ENCODE data around the gene LAMC2.

LAMC2 gene

GRCh38 chr1:183214021-183214970 lies 28.2 kb downstream of the LAMC2 start:
- no peak for DNase-seq (ENCODE audit: low read depth)

DNA sequence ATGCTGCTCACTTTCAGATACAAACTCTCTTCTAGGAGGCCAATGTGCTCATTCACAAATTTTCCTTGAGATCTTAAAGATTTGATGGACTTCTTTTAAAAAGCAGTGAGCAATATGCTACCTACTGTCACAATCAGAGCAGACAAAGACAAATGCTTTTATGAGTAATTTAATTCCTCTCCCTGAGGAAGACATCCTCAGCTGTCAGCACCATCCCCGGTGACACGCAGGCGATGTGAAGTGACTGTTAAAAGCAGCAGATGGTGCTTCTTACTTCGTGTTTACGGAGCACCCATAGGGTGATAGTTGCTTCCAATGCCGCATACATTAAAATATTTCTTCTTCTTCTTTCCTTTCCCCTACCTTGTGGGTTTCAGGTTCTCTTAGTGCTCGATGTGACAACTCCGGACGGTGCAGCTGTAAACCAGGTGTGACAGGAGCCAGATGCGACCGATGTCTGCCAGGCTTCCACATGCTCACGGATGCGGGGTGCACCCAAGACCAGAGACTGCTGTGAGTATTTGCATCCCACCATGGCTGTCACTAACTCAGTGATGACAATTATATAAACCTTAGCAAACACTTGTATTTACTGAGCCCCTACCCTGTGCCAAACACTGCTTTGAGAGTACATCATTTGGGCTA lies 29.1 kb downstream of the LAMC2 start:
- no peak for DNase-seq (ENCODE audit: low read depth)

GRCh38 chr1:183215936-183216335 lies 29.9 kb downstream of the LAMC2 start:
- no peak for DNase-seq (ENCODE audit: low read depth)

- DNase-seq (ENCODE audit: low read depth): no peak
These were observed 32.1 kb downstream of the LAMC2 start for GRCh38 chr1:183218027-183218618.

DNA sequence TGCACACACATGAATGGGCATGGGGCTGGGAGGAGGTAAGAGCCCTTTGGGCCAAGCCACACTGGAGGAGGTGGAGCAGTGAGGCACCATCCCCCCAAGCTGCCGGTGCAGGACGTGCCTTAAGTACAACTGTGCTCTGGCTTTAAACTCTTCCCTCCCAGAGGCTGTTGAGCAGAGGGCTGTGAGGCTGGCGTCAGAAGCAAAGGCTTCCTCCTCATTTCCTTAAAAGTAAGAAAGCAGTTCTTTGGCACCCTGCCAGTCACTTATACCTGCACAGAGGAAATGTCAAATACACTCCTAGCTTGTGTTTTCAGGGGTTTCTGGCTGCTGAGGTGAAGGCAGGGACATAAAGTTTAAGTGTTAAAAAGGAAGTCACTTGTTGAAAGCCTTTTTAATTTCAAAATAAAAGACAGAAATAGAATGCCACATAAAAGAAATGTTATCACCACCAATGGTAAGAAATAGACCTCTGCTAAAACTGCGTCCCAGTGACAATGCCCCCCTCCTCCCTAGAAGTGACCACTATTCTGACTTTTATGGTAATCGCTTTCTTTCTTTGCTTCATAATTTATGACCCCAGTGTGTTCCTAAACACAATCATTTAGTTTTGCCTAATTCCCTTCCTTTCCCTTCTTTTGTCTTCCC lies 33.0 kb downstream of the LAMC2 start:
- peak; percentile 7 for DNase-seq (ENCODE audit: low read depth)

DNA sequence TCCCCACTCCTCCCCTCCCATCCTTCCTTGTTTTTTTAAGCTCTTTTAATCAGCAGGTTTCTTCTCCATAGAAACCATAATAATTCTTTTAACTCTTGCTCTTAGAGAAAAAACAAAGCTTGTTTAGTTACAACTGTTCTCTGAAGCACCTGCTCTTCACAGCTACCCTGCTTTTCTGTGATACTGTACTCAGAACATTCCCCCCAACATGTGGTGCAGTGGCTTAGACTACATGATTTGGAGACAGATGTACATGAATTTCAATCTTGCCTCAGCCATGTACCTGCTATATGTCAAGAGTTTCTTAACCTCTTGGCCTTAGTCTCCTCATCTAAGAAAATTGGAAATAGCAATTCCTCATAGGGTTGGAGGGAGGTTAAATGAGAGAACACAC lies 33.5 kb downstream of the LAMC2 start:
- DNase-seq (ENCODE audit: low read depth): no peak

- no peak for DNase-seq (ENCODE audit: low read depth)
These were observed 36.8 kb downstream of the LAMC2 start for GRCh38 chr1:183222909-183223308.

- no peak for DNase-seq (ENCODE audit: low read depth)
These were observed 37.4 kb downstream of the LAMC2 start for GRCh38 chr1:183223467-183223866.

- DNase-seq (ENCODE audit: low read depth): no peak
These were observed 40.3 kb downstream of the LAMC2 start for GRCh38 chr1:183226361-183226760.

- DNase-seq (ENCODE audit: low read depth): no peak
These were observed 40.9 kb downstream of the LAMC2 start for GRCh38 chr1:183226963-183227362.

DNA sequence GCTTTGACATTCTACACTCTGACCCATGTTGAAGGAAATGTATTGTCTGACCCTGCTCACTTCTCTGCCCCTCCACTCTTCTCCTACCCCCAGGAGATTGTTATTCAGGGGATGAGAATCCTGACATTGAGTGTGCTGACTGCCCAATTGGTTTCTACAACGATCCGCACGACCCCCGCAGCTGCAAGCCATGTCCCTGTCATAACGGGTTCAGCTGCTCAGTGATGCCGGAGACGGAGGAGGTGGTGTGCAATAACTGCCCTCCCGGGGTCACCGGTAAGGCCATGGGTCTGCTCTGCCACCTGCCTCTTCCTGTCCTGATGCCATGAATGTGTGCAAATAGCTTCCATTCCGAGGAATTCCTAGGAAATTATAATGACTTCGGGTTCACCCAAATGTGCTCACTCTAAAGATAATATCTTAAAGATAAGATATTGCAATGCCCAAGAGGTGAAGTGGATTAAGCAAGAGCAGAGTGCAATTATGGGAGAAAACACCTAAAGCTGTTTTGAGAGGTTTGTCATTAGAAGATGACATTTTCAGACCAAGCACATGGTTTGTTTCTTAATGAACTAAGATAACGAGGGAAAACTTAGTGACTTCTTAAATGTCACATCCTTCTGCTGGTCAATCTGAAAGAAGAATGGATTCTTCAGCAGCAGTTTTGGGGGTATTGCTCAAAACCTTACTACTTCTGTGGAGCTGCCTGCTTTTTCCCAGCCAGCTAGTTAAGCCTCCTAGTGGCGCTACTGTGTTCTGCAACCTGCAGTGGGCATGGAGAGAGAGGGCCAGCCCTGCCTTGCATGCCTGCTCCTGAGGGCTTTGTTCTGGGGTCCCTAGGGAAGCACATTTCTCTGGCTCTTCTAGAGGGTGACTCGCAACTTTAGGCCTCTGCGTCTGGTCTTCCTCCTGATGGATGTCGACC lies 41.6 kb downstream of the LAMC2 start:
- DNase-seq (ENCODE audit: low read depth): peak; percentile 17

DNA sequence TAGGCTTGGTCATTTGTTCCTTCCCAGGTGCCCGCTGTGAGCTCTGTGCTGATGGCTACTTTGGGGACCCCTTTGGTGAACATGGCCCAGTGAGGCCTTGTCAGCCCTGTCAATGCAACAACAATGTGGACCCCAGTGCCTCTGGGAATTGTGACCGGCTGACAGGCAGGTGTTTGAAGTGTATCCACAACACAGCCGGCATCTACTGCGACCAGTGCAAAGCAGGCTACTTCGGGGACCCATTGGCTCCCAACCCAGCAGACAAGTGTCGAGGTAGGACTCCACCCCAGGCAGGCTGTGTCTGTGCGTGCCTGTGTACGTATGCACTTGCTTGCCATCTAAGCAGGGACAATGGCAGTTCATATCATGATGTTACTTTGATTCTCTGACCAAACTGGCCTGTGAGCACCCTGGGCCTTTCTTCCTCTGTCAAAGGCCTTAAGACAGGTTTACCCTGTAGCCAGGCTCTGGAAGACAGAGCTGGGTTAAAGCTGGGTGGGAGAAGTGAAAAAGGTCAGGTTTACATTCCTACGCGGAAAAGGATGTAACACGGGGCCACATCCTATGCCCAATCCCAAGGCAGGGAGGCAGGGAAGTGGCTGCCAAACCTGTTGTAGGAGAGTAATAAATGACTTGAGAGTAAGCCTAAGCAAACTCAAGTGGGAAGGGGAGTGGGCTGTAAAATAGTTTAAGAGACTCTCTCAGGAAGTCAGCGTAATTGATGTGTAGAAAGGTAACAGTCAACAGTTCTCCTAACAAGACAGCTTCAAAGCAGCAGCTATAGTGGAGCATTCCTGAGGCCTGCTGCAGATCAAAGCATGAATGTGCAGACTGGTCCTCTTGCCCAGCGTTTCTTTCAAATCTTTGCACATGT lies 42.5 kb downstream of the LAMC2 start:
- DNase-seq (ENCODE audit: low read depth): no peak

GRCh38 chr1:183230413-183230812 lies 44.3 kb downstream of the LAMC2 start:
- no peak for DNase-seq (ENCODE audit: low read depth)

DNA sequence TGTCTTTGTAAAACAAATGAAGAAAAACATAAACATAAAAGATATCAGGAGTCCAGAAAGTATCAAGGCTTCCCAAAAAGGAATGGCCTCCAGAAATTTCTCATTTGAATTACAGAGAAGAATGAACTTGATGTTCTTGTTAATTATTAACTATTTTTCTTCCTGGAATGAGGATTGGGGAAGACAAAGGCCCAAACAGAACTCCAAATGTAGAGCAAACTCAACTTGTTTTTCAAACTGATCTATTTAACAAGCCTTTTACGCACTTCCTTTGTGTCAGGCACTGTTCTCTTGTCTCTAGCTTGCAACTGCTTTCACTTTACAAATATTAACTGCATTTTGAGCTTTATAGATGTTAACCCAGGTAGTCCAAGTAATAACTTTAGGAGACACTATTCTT lies 45.5 kb downstream of the LAMC2 start:
- DNase-seq (ENCODE audit: low read depth): no peak

- no peak for DNase-seq (ENCODE audit: low read depth)
These were observed 47.0 kb downstream of the LAMC2 start for GRCh38 chr1:183233113-183233512.

GRCh38 chr1:183234660-183235476 lies 48.8 kb downstream of the LAMC2 start:
- DNase-seq (ENCODE audit: low read depth): no peak

GRCh38 chr1:183235503-183235902 lies 49.4 kb downstream of the LAMC2 start:
- no peak for DNase-seq (ENCODE audit: low read depth)

DNA sequence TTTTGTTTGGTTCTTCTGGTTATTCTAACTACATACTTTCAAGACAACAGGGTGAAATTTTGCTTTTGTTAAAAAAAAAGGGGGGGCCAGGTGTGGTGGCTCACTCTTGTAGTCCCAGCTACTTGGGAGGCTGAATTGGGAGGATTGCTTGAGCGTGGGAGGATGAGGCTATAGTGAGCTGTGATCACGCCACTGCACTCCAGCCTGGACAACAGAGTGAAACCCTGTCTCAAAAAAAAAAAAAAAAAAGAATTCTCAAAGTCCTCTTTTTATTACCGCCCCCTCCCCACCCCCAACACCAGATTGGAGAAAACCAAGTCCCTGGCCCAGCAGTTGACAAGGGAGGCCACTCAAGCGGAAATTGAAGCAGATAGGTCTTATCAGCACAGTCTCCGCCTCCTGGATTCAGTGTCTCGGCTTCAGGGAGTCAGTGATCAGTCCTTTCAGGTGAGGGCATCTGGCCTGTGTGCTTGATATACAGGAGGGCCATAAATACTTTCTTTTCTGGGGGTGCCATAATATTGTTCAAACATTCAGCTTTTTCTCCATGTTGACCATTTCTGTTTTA lies 50.2 kb downstream of the LAMC2 start:
- no peak for DNase-seq (ENCODE audit: low read depth)

DNA sequence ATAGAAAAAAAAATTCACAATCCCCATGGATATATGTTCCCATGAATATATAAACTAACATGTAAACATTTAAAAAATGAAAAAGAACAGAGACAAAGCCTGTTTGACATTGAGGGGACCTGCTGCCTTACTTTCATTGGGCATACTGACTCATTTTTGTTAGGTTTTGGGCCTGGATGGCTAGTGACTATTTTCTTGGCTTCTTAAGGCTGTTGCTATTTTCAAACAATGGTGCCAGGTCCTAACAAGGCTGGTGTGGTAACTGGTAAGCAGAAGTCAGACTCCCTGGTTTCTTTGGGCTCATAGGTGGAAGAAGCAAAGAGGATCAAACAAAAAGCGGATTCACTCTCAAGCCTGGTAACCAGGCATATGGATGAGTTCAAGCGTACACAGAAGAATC lies 51.0 kb downstream of the LAMC2 start:
- DNase-seq (ENCODE audit: low read depth): no peak
